GM19463 (cell line): ENCODE data around the gene PGBD5.

ENCODE experiments used
- ATAC-seq: cut with Tn5 transposase; IDR thresholded peaks from one replicate; pipeline ENCODE4 v1.9.1; 2021; ENCODE audit warnings: mild to moderate bottlenecking, moderate library complexity; ENCODE audit not compliant: unreplicated experiment

Gene PGBD5

GRCh38 chr1:230398856-230399255 is 27.3 kb downstream of the PGBD5 start:
- ATAC-seq: no peak

GRCh38 chr1:230396966-230397365 is 29.2 kb downstream of the PGBD5 start:
- ATAC-seq: no peak

DNA sequence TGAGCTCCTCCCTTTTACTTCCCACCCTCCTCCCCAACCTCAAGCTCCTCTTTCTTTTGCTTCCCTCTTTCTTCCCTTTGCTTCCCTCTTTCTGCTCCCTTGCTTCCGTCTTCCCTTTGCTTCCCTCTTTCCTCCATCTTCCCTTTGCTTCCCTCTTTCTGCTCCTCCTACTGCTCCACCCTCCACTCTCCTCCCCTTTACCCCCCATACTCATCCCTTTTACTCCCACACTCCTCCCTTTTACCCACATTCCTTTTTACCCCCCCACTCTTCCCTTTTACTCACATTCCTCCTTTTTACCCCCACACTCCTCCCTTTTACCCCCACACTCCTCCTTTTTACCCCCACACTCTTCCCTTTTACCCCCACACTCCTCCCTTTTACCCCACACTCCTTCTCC is 30.2 kb downstream of the PGBD5 start:
- ATAC-seq: no peak

GRCh38 chr1:230394741-230395140 is 31.4 kb downstream of the PGBD5 start:
- ATAC-seq: no peak

DNA sequence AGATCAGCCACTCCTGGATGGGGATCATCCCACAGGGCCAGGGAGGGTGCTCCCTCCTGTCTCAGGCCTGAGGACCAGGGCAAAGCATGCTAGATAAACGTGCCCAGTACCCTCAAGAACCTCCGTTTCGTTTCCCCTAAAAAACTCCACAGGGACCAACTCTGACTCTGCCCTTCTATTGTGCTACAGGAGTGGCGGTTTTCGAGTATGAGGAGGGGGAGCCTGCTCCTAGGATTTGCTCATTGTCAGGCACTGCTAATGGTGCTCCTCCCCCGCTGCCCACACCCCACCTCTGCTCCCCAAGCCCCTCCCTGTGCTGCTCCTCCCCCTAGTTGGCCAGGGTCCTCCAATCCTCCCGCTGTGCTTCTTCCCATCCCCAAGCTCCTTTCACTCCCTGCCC is 32.0 kb downstream of the PGBD5 start:
- ATAC-seq: no peak

DNA sequence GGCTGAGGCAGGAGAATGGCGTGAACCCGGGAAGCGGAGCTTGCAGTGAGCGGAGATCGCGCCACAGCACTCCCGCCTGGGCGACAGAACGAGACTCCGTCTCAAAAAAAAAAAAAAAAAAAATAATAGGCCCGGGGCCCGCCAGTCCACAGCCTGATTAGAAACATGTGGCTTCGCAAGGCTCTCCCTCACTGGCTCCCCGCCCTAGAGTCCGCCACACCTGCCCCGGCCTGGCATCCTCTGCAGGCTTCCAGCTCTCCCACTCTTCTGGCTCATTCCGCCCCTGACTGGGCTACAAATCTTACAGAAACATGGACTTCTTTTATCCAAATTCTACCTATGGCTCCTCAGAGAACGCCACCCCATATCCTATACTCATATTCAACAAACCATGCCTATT is 32.4 kb downstream of the PGBD5 start:
- no peak for ATAC-seq

DNA sequence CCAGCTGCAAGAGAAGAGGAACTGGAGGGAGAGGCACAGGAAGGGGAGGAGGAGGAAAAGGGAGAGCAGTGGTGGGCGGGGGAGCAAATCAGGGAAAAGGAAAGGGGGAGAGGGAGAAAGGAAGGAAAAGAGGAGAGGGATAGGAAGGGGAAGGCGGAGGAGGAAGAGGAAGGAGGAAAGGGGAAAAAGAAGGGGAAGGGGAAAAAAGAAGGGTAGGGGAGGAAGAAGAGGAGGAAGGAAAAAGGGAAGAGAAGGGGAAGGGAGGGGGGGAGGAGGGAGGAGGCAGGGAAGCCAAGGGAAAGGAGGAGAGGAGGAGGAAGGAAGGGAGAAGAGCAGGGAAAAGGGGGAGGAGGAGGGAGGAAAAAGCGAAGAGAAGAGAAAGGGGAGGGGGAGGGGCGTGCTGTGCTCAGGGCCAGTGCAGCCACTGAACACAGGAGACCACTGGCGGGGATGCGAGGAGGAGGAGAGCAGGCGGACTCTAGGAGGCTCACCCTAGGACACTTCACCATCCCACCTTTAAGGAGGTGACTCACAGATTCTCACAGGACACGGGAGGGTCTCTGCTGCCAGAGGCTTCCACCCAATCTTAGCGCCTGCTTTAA is 33.1 kb downstream of the PGBD5 start:
- ATAC-seq: no peak

DNA sequence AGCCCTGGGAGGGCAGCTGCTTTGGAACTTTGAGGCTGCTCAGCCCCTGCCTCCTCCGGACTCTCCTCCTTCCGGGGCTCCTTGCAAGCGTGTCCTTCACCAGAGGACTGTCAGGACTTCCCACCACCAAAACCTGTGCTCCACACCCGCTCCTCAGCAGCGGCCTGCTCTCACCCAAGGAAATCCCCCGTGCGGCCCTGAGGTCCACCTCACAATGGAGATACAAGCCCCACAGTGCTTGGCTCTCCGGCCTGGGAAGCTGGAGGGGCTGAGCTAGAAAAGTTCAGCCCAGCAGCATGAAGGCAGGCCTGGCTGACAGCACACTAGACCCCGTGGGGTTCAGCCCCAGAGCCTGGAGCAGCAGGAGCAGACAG is 33.6 kb downstream of the PGBD5 start:
- ATAC-seq: no peak

DNA sequence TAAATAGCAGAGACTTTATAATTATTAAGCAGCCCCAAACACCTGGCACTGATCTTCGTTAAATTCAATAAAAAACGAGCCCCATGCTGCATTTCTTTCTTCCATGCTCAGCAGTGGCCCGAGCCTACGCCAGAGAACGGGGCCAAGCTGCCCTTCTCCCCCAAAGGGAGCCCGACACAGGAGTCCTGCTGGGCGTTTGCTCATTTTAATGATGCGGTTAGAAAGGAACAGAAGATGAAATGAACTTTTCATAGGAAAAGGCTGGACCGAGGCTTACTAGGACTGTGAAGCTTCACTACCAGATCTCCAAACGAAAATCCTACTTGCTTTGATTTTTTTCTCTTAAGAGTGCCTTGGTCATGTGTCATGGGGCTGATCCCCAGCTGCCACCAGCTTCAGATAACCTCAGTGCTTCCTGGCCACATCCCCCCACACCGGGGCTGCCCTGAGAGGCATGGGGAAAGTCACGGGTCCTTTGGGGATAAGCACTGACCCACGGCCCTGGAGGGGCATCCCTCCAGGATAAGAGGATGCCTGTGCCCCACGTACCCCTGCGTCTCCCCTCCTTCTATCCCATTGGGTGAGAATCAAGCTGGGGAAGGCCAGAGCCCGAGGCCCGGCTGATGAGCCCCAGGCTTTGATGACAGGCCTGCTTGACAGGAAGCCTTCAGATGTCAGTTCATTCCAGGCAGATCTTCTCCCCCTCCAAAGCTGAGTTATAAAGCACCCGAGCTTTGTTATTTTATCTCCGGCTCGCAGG is 34.2 kb downstream of the PGBD5 start:
- ATAC-seq: no peak

GRCh38 chr1:230390371-230390770 is 35.8 kb downstream of the PGBD5 start:
- ATAC-seq: no peak

- ATAC-seq: no peak
Observed at GRCh38 chr1:230387876-230388275, 38.3 kb downstream of the PGBD5 start.

GRCh38 chr1:230387296-230387695 is 38.8 kb downstream of the PGBD5 start:
- ATAC-seq: no peak

- ATAC-seq: no peak
Observed at GRCh38 chr1:230386637-230387262, 39.4 kb downstream of the PGBD5 start.

DNA sequence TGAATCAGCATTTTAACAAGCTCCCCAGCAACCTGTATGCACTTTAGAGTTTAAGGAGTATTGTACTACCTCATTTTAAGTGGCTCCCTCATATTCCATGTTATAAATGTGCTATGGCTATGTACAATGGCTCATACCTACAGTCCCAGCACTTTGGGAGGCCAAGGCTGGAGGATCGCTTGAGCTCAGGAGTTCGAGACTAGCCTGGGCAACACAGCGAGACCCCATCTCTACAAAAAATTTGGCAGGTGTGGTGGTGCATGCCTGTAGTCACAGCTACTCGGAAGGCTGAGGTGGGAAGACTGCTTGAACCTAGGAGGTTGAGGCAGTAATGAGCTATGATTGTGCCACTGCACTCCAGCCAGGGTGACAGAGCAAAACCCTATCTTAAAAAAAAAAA is 40.2 kb downstream of the PGBD5 start:
- no peak for ATAC-seq

GRCh38 chr1:230385158-230385450 is 41.0 kb downstream of the PGBD5 start:
- ATAC-seq: no peak

DNA sequence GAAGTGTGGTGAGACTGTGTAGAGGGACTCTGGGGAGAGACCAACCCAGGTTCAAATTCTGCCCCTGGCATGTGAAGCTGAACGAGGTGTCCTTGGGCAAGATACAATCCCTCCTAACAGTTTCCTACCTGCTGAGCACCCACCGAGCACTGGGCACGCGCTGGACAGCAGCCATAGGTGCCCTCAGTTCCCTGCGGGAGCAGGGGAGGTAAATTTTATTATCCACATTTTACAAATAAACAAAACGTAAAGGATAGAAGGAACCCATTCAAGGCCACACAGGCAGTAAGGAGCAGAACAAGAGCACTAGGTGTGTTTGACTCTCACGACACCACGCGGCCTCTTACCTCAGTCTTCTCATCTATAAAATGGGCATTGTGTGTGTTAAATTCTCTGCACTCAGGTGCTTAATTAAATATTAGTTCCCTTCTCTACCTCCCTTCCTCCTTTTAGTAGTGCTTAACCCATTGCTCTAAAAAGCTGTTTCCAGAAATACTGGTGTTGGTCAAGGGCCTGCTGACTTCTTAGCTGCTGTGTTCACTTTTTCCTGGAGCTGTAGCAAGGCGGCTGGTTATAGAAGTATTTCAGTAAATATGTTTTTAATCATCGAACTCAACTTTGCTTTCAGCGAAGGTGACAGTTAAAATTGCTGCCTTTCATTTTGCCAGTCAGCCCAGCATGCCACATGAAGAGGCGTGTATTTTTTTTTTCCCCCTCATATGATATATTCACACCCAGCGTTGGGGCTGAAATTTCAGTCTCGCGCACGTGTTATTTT is 41.6 kb downstream of the PGBD5 start:
- no peak for ATAC-seq

DNA sequence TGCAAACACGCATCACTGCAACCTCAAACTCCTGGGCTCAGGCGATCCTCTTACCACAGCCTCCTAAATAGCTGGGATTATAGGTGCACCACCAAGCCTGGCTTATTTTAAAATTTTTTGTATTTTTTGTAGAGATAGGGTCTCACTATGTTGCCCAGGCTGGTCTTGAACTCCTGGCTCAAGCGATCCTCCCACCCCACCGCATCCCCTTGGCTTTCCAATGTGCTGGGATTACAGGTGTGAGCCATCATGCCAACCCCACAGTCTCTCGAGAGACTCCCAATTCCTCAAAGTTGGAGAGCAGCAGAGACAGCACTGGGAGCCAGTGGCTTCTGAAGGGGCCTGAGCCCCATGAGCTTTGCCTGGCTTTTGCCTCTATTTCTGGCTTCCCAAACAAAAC is 42.7 kb downstream of the PGBD5 start:
- ATAC-seq: no peak

- ATAC-seq: no peak
Observed at GRCh38 chr1:230382001-230382491, 44.1 kb downstream of the PGBD5 start.

- no peak for ATAC-seq
Observed at GRCh38 chr1:230381585-230381984, 44.5 kb downstream of the PGBD5 start.

GRCh38 chr1:230381049-230381467 is 45.1 kb downstream of the PGBD5 start:
- ATAC-seq: no peak

- no peak for ATAC-seq
Observed at GRCh38 chr1:230379928-230380327, 46.2 kb downstream of the PGBD5 start.

DNA sequence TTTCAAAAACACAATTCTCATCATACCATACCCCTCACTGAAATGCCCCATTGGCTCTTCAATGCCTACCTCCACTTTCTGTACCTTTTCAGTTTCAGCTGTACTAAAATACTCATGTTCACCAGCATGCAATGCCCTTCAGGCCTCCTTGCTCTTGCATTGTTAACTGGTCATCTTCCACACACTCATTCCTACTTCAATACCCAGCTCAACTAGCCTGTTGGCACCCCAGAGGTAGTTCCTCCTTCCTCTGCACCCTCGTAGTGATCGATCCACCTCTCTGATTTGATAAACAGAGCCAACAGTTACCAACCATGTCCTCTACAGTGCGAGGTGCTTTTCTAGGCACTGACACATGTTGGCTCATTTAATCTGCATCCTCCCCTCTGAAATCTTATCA is 46.7 kb downstream of the PGBD5 start:
- no peak for ATAC-seq
